ENCODE measurements around the gene FOXO6.
"Not testable (repeated sequence)": the region's sequence is repeated elsewhere in the genome, so short reads cannot be mapped to it uniquely, and the experiment has no call there.

The FOXO6 gene

GRCh38 chr1:41329662-41330587, 31.3 kb upstream of the FOXO6 start:
- no peak for DNase-seq (ENCODE audit: low spot score)

GRCh38 chr1:41330588-41331545, 30.4 kb upstream of the FOXO6 start:
- DNase-seq (ENCODE audit: low spot score) = no peak

- DNase-seq (ENCODE audit: low spot score) = no peak
Measured at GRCh38 chr1:41331546-41331917, 29.7 kb upstream of the FOXO6 start.

GRCh38 chr1:41332161-41332560, 29.1 kb upstream of the FOXO6 start:
- not testable (repeated sequence) for DNase-seq (ENCODE audit: low spot score)

- DNase-seq (ENCODE audit: low spot score) = no peak
Measured at GRCh38 chr1:41333146-41333784, 28.0 kb upstream of the FOXO6 start.

- DNase-seq (ENCODE audit: low spot score) = no peak
Measured at GRCh38 chr1:41338820-41339219, 22.4 kb upstream of the FOXO6 start.

GRCh38 chr1:41340655-41341364, 20.4 kb upstream of the FOXO6 start:
- DNase-seq (ENCODE audit: low spot score) = no peak

GRCh38 chr1:41341365-41341683, 19.9 kb upstream of the FOXO6 start:
- no peak for DNase-seq (ENCODE audit: low spot score)

GRCh38 chr1:41341772-41342562, 19.3 kb upstream of the FOXO6 start:
- DNase-seq (ENCODE audit: low spot score) = no peak

GRCh38 chr1:41342774-41343355, 18.4 kb upstream of the FOXO6 start:
- DNase-seq (ENCODE audit: low spot score) = no peak

- no peak for DNase-seq (ENCODE audit: low spot score)
Measured at GRCh38 chr1:41343790-41344699, 17.2 kb upstream of the FOXO6 start.

- no peak for DNase-seq (ENCODE audit: low spot score)
Measured at GRCh38 chr1:41344708-41345159, 16.5 kb upstream of the FOXO6 start.

- DNase-seq (ENCODE audit: low spot score) = no peak
Measured at GRCh38 chr1:41345434-41346075, 15.7 kb upstream of the FOXO6 start.

GRCh38 chr1:41347276-41347675, 14.0 kb upstream of the FOXO6 start:
- no peak for DNase-seq (ENCODE audit: low spot score)

- DNase-seq (ENCODE audit: low spot score) = no peak
Measured at GRCh38 chr1:41348394-41348793, 12.8 kb upstream of the FOXO6 start.

- DNase-seq (ENCODE audit: low spot score) = no peak
Measured at GRCh38 chr1:41349361-41350054, 11.7 kb upstream of the FOXO6 start.

- no peak for DNase-seq (ENCODE audit: low spot score)
Measured at GRCh38 chr1:41350055-41350378, 11.2 kb upstream of the FOXO6 start.
